A204.1 (cell line): ENCODE data around the gene C19orf44.
"Not testable (repeated sequence)": the region's sequence is repeated elsewhere in the genome, so short reads cannot be mapped to it uniquely, and the experiment has no call there.

Experiments
- FAIRE-seq: peaks from 2 replicates; lab custom pipeline; 2012; peaks lifted over from hg19 to GRCh38; lab: Jason Lieb, UNC

Gene C19orf44

DNA sequence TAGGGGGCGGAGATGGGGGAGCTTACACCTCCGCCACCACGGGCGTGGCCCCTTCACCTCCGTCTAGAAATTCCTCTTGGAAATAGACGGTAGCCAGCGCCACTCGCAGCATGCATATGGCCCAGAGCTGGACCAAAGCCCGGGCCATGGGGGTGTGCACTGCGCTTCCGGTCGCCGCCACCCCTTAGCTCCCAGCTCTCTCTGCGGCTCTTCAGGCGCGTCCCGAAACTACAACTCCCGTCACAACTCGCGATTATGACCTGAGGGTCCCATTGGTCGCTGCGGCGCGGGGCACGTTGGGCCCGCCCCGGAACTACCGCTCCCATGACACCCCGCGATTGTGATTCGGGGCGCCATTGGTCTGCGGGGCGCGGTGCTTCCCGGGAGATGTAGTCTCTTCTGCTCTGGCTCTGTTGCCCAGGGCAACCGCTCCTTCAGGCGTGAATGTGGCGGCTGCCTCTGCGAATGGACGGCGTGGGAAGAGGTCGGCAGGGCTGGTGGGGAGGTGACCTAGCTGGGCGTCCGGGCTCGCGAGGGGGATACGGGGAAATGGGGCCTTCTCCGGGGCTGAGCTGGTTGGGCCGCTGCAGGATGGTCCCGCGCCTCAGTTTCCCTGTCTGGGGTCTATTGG is at the start of gene C19orf44, which contains the start of gene CALR3:
Gene C19orf44, plus strand, starts transcription at position 413 of the 631 bp plus-strand sequence. CDS start 4,399 bp downstream, outside the sequence.
Gene CALR3, minus strand, starts transcription at position 186 of the 631 bp plus-strand sequence. Its CDS starts 38 bp downstream, at position 148.
- peak; percentile 98 for FAIRE-seq

DNA sequence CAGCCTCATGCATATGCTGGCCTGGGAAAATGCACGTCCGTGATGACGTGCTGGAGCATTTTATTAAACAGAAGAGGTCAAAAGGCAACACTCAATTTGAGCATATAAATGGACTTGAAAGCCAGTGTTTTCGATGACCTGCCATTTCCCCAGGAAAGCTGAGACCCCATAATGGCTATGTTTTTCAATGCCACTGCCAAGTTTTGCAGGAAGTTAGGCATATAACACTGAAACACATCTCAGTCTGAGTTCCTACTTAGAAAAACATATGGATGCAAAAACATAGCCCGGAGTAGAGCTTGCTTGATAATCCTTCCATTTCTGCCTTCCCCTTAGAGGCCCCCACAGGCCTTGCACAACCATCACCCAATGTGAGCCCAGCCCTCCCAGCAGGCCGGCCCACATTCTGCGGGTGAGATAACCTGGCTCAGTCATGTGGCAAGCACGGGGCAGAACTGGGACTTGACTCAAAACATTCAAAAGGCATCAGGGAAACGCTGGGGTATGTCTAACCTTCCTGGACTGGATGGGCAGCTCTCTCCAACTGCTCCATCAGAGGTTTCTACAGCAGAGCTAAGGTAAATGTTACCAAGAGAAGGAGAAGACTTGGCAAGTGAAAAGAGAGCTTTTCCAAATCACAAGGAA is 49.3 kb upstream of the C19orf44 start:
- no peak for FAIRE-seq

DNA sequence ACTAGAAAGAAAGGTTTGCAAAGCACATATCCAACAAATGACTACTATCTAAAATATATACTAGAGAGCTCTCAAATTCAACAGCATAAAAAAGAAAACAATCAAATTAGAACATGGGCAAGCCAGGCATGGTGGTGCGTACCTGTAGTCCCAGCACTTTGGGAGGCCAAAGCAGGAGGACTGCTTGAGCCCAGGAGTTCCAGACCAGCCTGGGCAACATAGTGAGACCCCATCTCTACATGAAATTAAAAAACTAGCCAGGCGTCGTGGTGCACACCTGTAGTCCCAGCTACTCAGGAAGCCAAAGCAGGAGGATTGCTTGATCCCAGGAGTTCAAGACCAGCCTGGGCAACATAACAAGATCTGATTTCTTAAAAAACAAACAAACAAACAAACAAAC is 47.3 kb upstream of the C19orf44 start:
- not testable (repeated sequence) for FAIRE-seq

DNA sequence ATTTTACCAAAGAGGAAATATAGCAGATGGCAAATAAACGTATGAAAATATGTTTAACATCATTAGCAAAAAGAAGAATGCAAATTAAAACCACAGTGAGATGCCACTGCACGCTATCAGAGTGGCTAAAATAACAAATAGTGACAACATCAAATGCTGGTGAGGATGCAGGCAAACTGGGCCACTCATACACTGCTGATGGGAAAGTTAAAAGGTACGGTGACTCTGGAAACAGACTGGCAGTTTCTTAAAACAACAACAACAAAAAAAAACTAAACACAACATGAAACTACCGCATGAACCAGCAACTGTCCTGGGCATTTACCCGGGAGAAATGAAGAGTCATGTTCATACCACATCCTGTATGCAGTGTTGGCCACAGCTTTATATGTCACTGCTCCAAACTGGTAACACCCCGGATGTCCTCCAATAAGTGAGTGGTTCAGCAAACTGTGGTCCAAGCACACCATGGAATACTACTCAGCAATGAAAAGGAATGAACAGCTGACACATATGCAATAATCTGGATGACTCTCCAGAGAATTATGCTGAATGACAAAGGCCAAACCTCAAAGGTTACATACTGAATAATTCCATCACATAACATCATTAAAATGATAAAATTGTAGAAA is 46.7 kb upstream of the C19orf44 start:
- FAIRE-seq: no peak

DNA sequence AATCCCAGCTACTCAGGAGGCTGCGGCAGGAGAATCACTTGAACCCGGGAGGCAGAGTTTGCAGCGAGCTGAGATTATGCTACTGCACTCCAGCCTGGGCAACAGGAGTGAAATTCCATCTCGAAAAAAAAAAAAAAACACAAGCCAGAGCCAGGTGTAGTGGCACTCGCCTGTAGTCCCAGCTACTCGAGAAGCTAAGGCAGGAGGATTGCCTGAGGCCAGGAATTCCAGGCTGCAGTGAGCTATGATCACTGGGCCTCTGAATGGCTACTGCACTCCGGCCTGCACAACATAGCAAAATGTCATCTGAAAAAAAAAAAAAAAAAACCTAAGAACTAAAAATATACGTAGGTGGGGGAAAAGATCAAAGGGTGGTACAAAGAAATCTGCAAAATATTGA is 43.9 kb upstream of the C19orf44 start:
- FAIRE-seq: no peak

DNA sequence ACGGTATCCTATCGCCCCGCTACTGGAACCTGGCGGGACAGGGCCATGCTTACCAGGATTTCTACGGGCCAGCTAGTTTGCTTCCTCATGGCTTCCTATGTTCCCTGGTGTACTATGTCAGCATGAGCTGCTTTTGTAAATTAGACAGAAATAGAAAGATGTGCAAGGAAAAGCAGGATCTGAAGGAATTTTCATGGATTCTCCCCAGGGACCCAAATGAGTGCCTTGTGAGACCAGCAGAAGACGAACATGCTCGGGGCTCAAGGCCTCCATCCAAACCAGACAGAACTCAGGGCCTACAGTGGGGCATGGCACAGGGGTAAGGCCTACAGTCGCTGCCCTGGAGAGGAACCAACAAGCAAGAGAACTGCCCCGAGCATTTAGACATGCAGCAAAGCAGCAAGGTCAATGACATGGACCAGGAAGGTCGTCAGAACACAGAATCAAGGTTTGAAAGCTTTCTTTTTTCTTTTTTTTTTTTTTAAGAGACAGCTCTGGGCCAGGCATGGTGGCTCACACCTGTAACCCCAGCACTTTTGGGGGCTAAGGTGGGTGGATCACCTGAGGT is 41.8 kb upstream of the C19orf44 start:
- FAIRE-seq: no peak

DNA sequence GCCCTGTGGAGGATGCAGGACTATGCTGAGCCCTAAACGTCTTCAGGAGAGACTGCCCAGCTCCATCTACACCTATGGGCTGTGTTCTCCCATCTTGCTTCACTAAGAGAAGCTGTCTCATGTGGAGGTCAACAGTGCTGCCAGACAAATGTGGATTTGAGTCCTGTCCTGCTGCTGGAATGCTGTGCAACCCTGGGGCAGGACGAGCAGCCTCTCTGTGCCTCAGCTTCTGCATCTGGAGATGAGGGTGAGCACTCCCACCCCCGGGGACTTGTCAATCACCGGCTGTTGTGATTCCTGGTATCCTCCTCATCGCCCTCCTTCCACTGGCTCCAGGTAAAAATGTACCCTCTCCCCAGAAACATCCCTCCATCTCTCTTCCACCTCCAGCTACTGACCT is 40.7 kb upstream of the C19orf44 start:
- no peak for FAIRE-seq

DNA sequence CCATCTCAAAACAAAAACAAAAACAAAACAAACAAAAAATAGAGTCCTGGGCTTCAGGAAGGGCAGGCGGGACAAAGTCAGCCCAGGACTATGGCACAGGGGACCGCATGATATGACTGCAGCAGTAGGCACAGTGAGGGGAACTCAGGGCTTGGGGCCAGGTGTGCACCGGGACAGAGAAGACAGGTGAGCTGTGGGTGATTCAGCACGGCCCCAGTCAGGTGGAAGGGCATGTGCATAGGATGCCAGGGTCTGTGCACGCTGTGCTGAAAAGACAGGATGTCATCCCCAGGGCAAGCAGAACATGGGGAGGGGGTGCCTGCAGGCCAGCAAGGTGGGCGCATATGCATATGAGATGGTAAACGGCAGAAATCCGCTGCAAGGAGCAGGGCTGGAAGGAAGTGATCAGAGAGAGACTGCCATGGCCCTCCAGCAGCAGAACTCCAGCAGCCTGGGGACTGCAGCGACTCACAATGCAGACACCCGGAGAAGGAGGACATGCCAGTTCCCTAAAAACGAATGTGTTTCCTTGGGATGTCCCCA is 39.5 kb upstream of the C19orf44 start:
- FAIRE-seq: no peak

DNA sequence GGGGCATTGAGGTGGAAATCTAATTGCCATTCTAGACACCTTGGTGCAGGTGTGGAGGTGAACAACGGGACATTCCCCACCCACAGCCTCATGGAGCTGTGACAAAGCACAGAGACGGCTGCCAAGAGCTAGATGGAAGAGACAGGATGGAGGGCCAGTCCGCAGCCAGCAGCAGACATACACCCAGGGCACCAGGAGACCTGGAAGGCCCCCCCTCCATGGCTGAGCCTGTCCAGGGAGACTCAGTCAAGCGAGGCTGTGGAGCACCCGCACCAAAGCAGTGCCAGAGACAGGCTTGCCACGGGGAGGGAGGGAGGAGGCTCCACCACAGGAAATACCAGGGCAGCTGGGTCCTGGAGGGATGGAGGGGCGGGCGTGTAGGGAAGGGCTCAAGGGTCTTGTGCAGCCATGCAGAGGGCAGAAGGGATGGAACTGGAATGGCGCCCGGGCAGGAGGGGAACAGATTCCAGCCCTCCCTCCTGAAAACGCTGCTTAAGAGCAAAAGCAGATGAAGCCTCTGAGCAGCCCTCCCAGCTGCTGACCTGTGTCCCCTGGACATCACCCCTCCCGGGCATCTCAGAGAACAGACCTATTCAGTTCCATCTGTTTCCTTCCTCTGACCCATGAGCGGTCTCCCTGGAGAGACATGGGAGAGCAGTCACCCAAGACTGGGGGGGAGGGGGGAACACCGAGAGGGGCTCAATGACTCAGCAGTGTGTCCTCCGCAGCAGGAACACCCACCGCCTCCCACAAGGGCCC is 38.8 kb upstream of the C19orf44 start:
- FAIRE-seq: no peak

DNA sequence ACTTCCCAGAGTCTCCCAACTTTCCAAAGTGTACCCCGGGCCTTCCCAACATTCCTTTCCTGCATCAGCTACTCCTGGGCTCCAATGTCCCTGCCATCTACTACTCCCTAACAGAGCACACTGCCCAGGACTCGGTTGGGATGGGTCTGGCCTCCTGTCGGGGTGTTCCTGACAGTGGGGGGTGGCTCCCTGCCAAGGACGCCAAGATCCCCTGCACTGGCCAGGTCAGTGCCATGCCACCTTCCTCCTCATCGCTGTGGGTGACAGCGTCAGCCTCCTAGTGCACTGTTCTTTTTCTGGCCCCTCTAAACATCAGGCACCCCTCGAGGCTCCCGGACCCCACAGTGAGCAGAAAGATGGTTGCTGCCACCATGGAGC is 38.3 kb upstream of the C19orf44 start:
- no peak for FAIRE-seq

DNA sequence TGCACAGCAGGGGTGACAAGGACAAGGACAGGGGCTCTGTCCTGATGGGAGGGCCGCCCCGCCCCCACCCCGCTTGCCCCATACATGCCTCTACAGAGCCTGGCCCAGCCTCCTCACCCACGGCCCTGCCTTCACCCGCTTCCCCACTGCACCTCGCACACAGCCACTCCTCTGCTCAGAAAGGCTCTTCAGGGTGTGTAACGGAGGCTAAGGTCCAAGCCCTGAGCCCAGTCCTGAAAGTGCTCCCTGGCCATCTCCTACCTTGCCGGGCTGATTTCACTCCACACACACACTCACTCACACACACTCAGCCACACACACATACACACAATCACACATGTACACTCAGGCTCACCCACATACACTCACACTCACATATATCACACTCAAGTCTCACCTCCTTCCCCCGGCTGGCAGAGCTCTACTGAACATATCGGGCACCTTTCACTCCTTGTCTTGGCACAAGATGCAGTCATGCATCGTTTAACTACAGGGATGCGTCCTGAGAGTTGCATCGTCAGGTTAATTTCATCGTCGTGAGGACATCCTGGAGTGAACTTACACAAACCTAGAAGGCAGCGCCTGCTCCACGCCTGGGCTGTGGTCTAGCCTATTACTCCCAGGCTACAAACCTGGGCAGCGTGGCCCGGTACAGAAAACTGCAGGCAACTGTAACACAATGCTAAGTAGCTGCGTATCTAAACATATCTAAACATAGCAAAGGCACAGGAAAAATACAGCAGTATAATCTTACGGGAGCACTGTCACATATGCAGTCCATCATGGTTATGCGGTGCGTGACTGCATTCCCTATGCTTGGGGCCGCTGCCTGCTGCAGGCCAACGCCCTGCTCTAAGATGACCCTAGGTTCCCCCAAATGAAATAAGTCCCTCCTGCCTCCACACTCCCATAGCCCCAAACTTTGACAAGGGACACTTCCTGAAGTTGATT is 37.5 kb upstream of the C19orf44 start:
- FAIRE-seq: no peak

DNA sequence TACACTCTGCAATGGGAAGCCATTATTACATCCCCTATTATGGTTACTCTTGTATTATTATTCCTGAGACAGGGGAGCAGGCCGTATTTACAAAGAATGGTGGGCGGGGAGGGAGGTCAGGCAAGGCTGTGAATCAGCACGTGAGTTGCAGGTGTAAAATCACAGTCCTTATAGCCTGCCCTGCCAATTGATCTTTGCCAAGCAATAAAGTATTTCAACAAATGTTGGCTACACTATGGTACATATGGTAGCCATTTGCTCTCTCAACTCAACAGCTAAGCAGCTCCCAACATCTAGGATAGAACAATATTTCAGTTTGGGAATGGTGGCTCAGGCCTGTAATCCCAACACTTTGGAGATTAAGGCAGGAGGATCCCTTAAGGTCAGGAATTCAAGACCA is 36.5 kb upstream of the C19orf44 start:
- FAIRE-seq: no peak

DNA sequence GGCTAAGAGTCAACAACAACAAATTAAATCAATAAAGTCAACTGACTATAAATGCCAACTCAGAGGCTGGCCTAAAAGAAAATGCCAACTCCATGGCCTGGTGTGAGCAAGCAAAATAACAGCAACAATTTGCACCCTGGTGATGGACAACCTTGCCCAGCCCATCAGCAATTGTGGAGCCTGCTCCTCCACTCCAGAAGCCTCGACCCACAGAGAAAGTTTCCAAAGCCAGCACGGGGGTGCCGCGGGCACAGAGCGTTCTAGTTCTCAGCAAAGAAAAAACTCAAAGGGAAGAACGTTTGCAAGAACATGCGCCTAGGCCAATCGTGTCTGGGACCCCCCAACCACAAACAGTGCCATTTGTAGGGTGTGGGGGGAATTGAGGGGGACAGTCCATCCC is 35.7 kb upstream of the C19orf44 start:
- no peak for FAIRE-seq

DNA sequence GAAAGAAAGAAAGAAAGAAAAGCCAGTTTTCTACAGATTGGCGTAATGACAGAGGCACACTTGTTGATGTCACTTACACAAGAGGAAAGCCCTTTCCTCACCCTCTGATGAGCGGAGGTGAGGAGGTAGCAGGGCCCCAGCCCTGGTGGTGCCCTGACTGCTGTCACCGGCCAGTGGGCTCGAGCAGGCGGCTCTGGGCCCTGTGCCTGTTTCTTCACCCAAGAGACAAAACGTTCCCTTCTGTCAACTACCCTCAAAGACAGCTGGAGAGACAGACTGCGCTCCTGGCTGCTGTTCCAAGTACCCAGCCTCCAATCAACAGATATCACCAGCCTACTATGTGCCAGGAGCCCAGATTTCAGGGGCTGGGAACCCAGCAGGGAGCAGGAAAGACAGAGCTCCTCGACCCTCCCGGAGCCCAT is 34.6 kb upstream of the C19orf44 start:
- FAIRE-seq: no peak

DNA sequence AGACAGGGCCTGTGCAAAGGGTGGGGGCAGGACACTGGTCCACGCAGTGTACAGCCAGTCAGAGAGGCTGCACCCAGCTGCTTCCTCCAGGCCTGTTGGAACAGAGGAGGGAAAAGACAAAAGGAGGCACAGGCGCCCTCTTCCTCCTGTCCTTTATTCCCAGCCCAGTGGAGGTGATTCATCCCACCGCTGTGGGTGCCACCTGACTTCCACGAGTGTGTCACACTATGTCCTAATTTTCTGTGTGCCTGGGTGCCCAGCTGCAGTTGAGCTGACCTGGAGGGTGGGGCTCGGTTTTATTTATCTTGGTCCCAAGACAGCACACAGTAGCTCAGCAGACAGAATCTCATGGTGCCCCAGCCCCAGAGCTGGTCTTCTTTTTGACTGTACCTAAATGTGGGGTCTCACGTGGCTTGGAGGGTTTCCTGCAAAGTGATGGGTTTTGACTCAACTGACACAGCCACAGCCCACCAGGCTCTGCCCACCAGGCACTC is 33.4 kb upstream of the C19orf44 start:
- FAIRE-seq: no peak

DNA sequence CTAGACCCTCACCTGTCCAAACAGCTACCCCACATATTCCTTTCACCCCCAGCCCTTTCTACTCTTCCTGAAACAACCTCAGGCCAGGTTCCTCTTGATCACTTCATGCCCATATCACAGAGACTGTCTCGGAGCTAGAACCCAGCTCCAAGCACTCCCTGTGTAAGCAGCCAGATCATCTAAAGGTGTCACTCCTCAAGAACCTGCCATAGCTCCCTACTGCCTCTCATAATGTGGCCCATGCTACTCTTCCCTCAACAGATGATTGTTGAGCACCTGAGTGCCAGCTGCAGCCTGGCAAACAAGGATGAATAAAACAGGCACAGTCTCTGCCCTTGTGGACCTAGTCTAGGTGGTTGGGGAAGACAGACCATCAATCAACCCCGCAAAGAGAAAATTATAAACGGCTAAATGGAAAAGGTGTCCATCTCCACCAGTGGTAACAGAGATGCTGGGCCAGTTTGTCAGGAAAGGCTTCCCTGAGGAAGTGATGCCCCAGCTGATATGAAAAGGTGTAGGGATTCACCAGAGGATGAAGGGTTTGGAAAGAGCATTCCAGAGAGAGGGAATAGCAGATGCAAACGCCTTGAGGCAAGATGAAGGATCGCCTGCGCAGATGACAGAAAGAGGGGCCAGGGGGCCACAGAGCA is 32.7 kb upstream of the C19orf44 start:
- FAIRE-seq: no peak

DNA sequence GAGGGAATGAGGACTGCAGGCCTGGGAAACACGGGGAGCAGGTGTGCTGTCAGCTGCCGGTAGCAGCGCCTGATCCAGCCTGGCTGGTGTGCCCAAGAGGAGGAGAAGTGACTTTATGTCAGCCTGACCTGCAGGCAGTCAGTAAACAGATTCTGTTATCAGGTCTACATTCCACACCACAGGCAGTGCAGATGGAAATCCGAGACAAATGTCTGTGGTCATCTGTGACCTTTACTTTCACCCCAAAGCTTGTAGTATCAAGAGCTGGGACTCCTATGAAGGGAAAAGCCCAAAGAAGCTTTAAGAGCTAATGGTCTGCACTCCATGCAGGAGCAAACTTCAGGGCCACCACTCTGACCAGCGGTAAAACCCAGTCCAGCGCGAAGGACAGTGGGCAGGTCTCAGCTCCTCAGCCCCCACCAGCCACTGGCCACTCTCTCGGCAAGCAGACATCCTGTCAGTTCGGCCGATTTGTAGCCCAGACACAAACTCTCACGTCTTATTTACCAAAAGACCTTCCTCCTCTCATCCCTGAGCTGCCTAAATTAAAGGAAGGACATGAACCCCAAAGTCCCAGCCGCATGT is 32.1 kb upstream of the C19orf44 start:
- FAIRE-seq: no peak

DNA sequence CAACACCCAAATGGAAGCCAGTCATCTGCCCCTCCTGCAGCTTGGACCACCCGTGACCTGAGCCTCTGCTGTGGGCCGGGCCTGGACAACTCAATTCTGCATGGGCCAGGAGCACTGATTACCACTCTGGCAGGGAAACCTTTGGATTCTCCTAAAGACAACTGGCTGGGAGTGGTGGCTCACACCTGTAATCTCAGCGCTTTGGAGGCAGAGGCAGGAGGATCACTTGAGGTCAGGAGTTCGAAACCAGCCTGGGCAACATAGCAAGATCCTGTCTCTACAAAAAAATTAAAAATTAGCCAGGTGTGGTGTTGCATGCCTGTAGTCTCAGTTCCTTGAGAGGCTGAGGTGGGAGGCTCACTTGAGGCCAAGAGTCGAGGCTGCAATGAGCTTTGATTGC is 31.0 kb upstream of the C19orf44 start:
- no peak for FAIRE-seq

DNA sequence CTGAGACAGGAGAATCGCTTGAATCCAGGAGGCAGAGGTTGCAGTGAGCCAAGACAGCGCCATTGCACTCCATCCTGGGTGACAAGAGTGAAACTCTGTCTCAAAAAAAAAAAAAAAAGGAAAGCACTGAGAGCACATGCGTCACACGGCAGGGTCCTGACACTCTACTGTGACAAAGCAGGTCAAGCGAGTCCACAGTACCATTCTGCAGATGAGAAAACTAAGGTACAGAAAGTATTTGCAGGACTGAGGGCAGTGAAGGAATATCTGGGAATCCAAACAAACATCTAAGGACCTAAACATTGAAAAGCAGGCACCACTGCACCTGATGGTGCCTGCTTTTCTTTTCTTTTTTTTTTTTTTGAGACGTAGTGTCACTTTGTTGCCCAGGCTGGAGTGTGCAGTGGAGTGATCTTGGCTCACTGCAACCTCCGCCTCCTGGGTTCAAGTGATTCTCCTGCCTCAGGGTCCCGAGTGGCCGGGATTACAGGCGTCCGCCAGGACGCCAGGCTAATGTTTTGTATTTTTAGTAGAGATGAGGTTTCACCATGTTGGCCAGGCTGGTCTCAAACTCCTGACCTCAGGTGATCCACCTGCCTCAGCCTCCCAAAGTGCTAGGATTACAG is 29.3 kb upstream of the C19orf44 start:
- FAIRE-seq: not testable (repeated sequence)
